NCI-H226 (cell line): Measurements from ENCODE around the gene TMPRSS11A.

Experiments
- DNase-seq: peaks from one replicate; pipeline ENCODE4 v3.0.0-alpha.2; 2015

Gene TMPRSS11A

GRCh38 chr4:67911638-67912037 is 51.7 kb downstream of the TMPRSS11A start:
- DNase-seq: no peak

GRCh38 chr4:67911141-67911540 is 52.2 kb downstream of the TMPRSS11A start:
- DNase-seq: no peak

DNA sequence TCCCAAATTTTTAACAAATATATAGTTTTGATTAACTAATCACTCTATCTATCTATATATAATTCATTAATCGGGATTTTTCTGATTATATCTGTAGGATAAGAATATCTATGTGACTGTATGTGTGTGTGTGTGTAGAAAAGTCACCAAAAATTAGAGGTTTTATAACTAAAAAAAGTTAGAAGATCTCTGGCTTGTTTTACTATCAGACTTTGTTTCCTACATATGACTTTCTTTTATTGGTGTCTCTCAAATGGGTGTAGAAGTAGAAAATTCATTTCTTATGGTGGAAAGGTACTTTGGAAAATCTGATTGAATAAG is 52.7 kb downstream of the TMPRSS11A start:
- no peak for DNase-seq

GRCh38 chr4:67909905-67910584 is 53.2 kb downstream of the TMPRSS11A start:
- DNase-seq: no peak

DNA sequence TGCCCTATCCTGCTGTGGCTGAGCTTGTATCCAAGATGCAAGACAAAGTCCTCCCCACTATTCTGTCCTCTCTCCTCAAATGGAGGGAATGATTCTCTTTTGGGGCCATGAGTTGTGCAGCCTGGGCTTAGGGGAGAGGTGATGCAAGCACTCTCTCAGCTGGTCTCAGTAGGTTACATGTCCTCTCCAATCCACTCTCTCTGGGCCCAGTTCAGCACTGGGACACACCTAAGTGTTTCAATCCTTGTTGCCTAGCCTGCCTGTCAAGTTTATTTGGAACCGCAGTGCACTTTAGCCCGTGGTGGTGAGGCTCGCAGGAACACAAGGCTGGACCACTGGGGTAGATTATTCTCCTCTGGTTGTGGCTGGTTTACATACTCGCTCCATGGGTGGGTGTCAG is 55.6 kb downstream of the TMPRSS11A start:
- no peak for DNase-seq

DNA sequence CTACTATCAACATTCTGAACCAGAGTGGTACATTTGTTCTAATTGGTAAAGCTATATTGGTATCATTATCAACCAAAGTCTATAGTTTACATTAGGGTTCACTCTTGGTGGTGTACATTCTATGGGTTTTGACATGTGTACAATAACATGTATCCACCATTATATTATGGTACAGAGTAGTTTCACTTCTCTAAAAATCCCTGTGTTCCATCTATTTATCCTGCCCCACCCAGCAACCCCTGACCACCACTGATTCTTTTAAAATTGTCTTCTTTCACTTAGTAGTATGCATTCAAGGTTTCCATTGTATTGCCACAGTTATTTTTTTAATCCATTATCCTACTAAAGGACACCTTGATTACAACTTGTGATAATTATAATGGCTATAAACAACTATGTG is 64.2 kb downstream of the TMPRSS11A start:
- no peak for DNase-seq

DNA sequence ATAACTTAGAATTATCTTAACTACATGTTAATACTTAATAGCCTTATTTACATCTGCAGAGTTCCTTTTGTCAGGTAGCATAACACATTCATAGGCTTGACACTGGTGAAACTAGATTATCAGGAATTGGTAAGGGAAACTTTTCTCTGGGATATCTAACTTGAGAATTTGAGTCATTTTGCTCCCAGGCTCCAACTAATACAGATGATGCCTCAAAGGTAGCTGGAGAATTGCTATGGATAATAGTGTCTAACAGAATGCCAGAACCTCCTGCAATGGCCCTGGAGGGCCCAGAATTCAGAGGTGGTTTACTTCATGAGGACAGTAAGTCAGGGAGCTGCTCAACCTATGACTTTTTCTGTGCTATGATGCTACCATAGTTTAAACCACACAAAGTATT is 65.6 kb downstream of the TMPRSS11A start:
- DNase-seq: no peak

DNA sequence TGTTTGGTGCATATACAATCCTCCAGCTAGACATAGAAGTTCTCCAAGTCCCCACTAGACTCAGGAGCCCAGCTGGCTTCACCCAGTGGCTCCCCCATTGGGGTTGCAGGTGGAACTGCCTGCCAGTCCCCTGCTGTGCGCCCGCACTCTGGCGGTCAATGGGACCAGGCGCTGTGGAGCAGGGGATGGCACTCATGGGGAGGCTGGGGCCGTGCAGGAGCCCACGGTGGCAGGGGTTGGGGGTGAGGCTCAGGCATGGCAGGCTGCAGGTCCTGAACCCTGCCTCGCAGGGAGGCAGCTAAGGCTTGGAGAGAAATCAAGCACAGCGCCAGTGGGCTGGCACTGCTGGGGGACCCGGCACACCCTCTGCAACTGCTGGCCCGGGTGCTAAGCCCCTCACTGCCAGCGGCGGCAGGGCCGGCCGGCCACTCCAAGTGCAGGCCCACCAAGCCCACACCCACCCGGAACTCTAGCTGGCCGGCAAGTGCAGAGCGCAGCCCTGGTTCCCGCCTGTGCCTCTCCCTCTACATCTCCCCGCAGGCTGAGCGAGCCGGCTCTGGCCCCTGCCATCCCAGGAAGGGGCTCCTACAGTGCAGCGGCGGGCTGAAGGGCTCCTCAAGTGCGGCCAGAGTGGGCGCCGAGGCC is 66.8 kb downstream of the TMPRSS11A start:
- no peak for DNase-seq

DNA sequence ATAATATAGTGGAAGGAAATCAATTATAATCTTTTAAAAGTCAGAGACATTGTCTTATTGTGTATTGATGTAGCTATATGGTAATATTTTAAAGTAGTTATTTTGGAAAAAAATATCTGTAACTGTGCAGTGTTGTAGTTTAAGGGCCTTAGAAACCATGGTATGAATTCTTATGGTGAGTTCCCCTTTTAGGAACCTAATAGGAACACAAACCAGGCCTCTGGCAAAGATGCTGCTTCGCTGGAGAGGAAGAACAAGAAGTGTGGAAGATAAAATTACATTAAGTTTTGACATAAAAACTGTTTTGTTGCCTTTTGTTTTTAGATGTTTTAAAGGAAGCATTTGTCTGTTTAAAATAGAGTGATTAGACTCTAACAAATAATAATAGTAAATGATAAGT is 68.6 kb downstream of the TMPRSS11A start:
- no peak for DNase-seq

DNA sequence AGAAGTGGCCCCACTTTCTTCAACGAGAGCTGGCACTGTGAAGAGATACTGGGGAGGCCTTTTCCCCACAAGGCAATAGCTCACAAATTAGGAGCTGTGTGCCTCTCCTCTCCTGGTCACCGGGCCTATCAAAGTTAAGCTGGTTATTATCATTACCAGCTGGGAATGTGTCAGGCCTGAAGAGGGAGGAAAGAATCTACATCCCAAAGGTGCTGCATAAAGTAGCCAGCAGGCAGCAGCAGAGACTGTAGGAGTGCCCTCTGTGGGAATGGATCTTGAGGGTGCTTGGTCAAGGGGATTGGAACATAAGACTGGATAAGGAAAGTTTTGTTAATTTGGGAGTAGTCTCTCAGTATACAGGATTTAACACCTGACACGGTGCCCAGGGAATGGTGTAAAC is 70.4 kb downstream of the TMPRSS11A start:
- no peak for DNase-seq

- DNase-seq: no peak
These were observed 71.0 kb downstream of the TMPRSS11A start for GRCh38 chr4:67892253-67892652.

GRCh38 chr4:67891645-67892044 is 71.6 kb downstream of the TMPRSS11A start:
- no peak for DNase-seq

DNA sequence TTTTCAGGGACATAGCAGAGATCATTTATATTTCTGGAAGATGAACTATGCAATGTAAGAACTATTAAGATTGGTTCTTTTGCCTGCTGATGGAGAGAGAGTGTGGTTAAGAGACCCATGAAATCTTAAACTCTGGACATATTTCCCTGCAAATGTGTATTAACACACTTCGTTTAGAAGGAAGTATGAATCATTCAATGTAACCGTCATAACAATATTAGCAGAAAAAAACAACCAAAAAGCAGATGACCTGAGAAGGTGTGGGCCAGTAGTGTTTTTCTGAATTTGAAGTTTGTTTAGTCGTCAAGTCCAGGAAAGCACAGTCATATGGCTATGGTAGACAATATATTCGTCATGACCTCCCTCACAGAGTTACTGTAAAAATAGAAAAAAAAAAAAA is 77.0 kb downstream of the TMPRSS11A start:
- peak; percentile 23 for DNase-seq

GRCh38 chr4:67885762-67886161 is 77.5 kb downstream of the TMPRSS11A start:
- peak; percentile 79 for DNase-seq

- DNase-seq: no peak
These were observed 78.6 kb downstream of the TMPRSS11A start for GRCh38 chr4:67884701-67885100.

- DNase-seq: no peak
These were observed 79.4 kb downstream of the TMPRSS11A start, which contains the start of gene TMPRSS11D for GRCh38 chr4:67883902-67884301. TMPRSS11D (minus strand) TSS chr4:67884002; CDS start chr4:67883933, 69 bp downstream.

DNA sequence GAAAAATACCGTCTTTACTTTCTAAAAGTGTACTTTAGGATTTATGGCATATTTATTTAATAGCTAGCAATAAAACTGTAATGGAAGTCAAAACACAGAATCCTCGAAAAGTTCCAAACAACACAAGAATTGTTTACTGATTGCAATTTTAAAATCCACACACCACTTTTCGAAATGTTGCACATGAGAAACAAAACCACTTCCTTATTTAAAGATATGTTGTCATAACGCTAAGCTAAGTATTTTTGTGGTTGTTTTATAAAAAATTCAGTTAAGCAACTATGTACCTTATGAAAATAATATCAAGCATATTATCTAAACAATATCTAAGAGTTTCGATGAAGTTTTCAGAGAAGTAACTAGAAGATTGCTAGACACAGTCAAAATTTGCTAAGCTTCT is 79.8 kb downstream of the TMPRSS11A start:
- DNase-seq: no peak

DNA sequence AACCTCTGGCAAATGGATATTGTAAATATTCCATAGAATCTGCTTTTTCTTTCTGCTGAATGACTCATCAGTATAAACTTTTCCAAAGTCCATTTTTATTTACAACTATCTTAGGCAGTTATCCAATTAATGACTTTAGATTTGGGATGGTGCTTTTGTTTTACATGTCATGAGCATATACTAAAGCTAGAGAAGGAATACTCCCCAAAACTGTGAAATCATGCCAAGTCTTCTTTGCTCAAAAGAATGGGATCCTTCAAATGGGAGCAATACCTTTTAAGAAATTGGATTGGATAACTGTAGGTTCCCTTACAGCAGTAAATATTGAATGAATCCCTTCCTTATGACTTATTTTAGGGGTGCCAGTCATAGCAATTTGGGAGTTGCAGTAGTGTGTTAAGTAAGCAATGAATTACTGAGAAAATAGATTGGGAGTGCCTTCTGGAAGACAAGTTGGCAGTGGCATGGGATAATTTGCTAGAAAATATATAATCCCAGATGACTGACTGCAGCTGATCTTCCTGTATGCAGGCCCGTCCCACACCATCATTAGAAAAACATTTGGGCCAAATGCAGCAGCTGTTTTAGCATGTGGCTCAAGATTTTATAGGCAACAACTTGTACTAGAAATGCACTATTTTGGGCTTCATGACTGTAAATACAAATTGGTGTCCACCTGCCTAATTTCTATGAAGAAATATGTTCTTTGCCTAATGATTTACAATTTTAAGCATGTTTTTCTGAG is 82.3 kb downstream of the TMPRSS11A start:
- DNase-seq: no peak

DNA sequence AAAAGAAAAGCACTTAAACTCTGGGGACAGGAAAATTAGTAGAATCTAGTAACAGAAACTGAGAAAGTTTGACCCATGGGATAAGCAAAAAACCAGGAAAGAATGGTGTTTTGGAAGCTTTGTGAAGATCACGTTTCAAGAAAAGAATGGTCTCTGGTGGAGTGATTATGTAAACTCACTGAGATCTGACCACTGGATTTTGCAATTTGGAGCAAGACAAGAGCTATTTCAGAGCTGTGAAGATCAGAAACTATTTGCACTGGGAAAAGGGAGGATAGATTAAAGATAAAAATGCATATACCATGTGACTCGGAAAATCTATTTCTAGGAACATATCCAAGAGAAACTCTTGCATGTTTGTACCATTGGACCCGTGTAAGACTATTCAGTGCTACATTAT is 83.8 kb downstream of the TMPRSS11A start:
- peak; percentile 22 for DNase-seq

DNA sequence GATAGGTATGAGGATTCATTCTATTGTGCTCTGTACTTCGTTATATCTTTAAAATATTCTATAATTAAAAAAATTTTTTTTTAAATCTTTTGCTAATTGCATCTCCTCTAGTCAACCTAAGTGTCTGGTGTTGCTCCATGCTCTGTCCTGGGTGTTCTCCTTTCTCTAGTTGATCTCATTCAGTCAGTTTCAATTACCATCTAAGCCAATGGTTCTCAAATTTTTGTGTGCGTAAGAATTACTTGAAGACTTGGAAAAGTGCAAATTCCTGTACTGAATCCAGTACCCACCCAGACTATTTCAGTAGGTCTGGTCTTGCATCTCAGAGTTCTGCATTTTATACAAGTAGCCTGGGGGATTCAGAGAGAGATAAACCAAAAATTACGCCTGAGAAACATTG is 86.2 kb downstream of the TMPRSS11A start:
- DNase-seq: no peak

DNA sequence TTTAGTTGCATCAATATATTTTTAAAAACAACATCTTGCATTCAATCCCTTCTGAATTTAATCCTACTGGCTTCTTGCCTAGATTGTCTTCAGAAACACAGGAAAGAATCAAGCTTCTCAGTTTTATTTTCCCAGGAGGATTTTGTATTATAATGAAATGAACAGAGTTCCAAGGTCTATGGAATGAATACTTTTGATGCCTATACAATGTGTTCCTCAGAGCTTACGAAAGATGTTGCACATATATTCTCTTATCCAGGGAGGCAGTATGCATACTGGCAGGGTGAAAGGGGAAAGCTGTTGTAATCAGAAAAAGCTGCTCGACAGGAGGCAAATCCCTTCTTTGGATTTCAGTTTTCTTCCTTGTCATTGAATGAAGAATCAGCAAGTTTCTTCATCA is 88.3 kb downstream of the TMPRSS11A start:
- DNase-seq: no peak

GRCh38 chr4:67873116-67873515 is 90.2 kb downstream of the TMPRSS11A start:
- no peak for DNase-seq

DNA sequence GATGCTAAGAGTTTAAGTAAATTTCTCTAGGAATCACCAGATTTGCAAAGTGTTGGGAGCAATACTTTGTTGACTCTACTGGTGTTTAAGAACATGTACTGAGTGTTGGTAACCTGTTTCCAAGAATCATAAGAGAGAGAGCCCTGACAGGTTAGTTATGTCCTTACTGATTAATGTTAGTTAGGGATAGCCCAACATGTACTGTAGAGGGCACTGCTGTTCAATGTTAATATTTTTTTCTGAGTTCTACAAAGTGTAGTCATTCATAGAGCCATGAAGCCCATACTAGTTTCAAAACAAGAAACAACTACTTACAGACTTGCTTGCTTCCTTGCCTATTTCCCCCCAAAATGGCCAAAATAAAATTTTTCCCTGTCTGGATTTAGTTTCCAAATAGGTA is 91.4 kb downstream of the TMPRSS11A start:
- peak; percentile 26 for DNase-seq

DNA sequence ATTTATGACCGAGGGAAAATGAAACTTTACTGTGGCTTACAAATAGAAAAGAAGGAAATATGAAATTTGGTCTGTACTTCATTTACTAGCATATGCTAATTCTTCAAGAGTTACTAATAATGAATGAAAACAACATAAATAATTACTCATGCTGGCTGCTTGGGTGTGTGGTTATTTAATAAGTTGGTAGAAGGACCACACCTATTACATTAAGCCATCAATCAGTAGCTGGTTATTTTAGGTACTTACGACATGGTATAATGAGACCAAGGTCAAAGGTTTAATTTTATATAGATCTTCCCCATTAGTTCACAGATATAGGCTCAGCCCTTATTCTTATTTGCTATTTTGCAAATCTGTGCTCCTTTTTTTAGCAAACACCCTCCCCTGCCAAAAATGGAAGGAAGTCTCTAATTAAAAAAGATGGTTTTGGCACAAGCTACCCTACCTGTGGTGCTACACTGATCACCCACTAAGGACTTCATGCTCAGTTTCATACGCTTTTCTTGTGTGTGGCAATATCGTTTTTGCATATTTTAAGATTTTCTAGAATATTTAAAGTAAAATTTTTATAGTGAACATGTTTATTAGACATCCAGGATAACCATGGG is 93.6 kb downstream of the TMPRSS11A start:
- no peak for DNase-seq
